Activated T-cell treated with anti-CD3 and anti-CD28 coated beads for 48 hours (primary cell): ENCODE measurements around the gene CMTM7.
A peak's percentile ranks its signal among the peaks of the same experiment; 100 is the strongest.
"Not testable (repeated sequence)": the region's sequence is repeated elsewhere in the genome, so short reads cannot be mapped to it uniquely, and the experiment has no call there.

Source experiments
- DNase-seq: peaks from one replicate; pipeline ENCODE4 v3.0.0-alpha.2; 2020; ENCODE audit warnings: low read depth

CMTM7 gene

DNA sequence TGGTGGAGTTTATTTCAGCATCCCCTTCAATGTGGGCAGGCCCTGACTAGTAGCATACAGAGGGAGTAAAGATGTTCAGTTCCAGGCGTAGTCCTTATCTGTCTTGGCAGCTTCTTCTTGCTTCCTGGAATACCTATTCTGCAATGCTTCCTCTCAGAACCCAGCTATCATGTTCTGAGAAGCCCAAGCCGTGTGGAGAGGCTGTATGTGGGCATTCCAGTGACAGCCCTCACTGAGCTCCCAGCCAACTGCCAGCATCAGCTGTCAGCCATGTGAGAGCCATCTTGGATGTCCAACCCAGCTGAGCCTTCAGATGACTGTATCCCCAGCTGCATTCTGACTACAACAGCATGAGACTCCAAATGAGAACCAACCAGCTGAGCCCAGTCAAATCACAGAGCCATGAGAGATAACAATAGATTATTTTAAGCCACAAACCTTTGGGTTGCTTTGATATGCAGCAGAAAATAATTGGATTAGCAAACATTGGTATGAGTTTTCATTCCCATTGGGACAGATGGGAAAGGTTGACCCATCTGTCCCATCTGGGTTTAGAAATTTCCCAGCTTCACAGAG is 8.4 kb upstream of the CMTM7 start:
- DNase-seq = no peak

DNA sequence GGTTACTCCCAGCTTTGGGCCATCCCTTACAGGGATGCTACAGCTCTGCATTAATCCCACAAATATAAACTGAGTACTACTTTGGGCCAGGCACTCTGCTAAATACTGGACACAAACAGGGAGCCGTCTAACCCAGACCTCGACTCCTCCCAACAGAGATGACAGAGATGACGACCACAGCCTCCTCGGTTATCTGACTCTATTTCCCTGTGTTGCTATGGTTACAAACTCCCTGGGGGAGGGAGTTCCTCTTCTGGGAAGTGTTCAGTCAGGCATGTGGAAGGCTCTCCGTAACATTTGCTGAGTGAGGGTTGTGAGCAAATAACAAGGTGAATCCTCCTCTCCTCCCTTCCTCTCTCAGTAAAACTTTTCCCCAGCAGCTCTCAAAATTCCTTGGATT is 6.7 kb upstream of the CMTM7 start:
- DNase-seq = no peak

DNA sequence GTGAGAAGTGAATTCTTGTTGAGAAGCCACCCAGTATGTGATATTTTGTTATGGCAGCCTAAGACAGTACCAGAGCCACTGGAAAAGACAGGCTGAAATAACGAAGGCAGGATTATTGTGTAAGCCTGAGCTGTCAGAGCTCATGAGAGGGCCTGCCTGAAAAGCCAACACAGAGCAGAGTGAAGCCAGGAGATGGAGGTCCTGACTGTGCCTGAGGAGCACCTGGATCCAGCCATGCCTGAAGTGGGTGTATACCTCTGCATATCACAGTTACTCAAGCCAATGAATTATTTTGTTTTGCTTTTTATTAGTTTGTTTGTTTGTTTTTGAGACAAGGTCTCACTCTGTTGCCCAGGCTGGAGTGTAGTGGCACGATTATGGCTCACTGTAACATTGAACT is 4.1 kb upstream of the CMTM7 start:
- no peak for DNase-seq

DNA sequence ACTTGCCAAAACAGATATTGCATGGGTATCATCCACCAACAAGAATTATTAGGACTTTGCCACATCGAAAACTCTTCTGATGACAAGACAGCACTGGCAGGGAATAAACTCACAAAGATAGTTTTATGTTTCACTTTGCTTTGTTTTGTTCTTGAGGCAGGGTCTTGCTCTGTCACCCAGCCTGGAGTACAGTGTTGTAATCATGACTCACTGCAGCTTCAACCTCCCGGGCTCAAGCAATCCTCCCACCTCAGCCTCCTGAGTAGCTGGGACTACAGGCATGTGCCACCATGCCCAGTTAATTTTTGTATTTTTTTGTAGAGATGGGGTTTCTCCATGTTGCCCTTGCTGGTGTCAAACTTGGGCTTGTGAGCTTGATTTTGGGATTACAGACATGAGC is 2.1 kb upstream of the CMTM7 start:
- not testable (repeated sequence) for DNase-seq

DNA sequence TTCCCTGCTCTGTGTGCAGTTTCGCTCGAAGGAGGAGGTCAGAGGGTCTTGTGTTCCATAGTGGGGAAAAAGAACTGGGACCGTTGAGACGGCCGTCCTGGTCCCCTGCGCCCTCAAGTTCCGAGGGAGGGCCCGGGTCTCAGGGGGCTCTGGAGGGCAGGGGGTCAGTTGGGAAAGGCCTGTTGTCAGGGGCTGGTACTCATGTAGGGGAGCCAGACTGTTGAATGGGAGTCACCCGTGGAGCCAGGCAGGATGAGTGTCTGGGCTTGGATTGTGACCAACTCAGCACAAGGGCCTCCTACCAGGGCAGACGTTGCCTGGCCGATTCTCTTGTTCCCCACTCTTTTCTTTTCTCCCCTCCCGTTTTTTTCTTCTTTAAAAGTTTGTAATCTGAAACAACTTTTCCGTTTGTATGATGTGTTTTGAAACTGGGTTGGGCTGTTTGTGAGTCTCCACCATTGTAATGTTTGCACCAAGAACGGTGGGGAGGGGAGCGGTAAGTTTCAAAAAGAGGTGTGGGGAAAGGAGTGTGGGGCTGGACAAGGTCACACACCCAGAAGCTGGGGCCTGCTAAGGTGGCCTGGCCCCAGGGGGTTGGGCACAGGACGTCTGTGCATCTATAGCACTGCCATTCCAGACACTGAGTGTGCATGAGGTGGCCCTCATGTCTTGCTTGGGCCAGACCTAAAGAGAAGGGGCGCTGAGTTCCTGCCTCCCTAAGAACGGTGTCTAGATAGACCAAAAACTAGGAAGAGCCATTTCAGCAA is 1.1 kb downstream of the CMTM7 start:
- DNase-seq = no peak

DNA sequence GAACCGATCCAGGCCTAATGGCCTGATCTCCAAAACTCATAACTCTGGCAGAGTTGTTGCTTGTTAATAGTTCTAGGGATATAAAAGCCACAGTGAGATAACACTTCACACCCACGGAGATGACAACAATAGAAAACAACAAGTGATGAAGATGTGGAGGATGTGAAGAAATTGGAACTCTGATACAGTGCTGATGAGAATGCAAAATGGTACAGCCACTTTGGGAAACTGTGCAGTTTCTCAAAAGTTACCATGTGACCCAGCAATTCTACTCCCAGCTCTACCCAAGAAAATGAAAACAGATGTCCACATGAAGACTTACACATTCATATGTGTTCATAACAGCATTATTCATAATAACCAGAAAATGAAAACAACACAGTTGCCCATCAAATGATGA is 3.8 kb downstream of the CMTM7 start:
- DNase-seq = no peak

DNA sequence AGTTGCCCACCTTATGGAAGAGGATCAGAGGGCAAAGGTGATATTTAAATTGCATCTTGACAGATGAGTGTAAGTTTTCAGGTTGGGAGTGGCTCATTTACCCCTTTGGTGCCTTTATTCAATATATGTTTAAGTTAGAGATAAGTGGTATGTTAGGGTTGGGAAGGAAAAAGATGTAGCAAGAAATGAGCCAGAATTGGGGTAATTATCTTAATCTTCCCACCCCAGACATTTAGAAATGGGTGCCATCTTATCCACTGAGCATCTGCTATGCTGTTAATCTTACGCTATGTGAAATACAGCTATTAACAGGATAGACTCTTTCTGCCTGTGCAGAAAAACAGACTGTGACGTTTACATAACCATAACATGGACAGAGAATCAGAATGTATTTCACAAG is 6.3 kb downstream of the CMTM7 start:
- DNase-seq = no peak

DNA sequence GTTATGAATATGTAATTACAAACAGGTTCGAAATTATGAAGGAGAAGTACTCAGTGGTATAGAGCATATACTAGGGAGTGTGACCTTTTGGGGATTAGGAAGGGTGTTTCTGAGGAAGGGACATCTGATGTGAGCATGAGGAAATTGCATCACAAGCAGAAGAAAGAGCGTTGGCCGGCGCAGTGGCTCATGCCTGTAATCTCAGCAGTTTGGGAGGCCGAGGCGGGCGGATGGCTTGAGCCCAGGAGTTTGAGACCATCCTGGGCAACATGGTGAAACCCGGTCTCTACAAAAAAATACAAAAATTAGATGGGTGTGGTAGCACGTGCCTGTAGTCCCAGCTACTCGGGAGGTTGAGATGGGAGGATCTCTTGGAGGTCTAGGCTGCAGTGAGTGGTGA is 6.9 kb downstream of the CMTM7 start:
- DNase-seq = no peak

DNA sequence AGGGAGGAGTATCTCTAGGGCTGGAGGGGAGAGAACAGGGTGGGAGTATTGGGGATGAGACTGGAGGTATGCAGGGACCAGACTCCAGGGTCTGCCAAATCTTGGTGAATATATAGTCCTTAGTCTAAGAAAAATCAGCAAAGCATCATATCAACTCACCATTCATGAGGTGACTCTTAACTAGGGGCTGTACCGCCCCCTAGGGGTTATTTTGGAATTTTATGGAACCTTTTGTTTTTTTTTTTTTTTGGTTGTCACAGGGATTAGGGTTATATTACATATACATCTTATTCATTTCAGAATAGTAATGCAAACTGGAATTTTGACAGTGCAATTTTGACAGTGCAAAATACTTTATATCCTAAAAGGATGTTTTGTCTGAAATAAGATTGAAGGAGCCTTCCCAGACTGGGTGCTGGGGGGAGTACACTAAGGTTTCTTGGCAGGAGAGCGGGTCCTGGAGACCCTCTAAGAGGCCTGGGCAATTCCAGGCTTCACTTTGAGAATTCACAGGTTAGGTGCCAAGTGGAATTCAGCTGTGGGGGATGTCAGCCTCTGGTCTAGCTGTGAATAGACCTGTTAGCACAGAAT is 7.5 kb downstream of the CMTM7 start:
- no peak for DNase-seq

DNA sequence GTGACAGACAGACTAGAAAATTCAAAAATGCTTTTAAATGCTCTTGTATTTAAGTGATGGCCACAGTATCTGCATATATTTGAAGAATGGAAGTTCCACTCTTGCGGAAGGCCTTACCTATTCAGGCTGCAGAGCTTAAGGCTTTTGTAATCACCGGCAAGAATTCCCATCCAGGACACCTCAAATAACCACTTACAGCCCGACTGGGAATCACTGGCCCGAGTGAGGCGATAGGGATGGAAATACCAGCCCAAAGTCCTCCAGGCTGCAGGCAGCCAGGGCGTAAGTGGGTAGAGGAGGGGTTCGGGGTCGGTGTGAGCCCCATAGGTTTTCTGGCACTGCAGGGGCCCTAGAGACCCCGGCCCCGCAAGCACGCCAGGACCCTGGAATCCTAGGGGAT is 9.5 kb downstream of the CMTM7 start:
- DNase-seq = no peak

DNA sequence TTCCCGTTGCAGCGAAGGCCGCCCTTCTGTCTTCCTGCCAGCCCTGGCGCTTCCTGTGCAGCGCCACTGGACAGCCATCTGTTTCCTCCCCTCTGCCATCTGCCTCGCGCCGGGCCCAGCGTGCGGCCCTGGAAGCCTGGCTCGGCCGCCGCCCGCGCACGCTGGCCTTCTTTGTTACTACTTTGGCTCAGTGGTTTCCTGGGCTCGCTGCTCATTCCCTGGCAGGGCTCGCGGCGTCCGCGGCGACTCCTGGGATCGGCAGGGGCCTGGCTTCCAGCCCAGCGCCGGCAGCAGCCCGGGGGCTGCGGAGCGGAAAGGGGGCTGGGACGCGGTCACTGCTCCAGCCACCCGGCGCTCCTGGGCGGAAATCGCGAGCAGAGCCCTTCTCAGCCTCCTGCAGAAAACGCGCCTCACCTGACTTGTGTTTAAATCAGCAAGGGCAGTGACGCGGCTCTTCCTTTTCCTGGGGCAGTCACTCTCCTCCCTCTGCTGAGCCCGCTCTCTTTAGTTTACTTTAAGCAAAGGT is 10.0 kb downstream of the CMTM7 start:
- DNase-seq = peak; percentile 42

DNA sequence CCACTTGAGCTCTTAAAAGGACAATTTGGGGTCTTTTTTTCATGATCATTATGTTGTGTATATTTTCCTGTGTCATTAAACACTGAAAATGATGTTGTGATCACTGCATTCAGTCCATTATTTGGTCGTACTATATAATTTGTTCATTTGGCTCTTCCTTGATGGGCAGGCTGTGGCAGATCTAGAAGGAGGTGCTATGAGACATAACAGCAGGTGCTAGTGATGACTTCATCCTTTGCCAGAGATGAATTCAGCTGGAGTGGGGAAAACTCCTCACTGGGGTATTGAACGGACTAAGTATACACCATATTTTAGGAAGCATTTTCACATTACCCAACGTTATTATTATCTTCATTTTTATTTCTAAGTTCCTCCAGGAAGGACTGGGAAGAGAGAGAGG is 12.0 kb downstream of the CMTM7 start:
- DNase-seq = no peak

DNA sequence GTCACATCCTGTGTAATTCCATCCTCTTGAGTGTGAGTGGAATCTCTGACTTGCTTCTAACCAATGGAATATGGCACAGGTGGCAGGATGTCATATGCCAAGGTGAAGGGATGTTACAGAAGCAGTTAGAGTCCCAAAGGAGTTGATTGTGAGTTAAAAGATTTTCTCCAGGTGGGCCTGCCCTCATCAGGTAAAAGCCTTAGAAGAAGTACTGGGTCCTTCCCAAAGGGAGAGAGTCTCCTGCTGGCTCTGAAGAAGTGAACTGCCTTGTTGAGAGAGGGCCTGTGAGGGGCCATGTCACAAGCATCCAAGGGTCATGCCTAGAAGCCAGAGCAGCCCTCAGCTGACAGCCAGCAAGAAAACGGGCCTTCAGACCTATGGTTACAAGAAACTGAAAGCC is 13.1 kb downstream of the CMTM7 start:
- DNase-seq = no peak

DNA sequence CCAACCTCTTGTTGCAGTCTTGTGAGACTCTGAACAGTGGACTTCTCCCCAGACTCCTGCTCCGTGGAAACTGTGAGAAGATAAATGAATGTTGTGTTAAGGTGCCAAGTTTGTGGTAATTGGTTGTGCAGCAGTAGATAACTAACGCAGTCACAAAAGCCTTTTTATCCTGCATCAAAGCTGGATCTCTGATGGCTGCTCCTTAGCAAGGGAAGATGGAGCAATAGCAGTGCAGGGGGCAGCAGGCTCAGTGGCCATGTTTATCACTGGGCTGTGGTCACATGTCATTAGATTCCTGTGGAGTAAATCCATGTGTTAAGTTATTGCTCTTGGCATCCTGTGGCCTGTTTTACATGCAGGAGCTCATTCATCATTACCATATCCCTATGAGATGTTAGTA is 13.5 kb downstream of the CMTM7 start:
- no peak for DNase-seq

DNA sequence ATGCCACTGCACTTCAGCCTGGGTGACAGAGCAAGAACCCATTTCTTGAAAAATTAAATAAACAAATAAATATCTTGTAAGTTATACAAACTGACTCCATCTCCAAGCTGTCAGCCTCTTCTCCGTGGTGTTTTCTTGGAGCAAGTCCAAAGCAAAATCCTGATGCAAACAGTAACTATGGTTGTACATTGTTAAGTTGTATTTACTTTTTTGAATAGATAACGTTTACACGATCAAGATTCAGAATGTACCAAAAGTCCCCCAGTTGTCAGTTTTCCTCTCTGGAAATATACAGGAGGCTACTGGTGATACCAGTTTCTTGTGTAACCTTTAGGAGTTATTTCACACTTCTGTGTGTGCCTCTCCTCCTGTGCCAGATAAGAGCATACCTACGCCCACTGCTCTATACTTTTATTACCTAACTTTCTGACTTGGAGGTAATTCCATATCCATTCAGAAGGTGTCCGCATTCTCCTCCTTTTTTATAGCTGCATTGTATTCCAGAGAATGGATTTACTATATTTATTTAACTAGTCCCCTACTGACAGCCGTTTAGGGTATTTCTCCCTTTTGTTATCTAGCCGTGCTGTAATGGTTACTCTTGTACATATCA is 14.2 kb downstream of the CMTM7 start:
- no peak for DNase-seq

DNA sequence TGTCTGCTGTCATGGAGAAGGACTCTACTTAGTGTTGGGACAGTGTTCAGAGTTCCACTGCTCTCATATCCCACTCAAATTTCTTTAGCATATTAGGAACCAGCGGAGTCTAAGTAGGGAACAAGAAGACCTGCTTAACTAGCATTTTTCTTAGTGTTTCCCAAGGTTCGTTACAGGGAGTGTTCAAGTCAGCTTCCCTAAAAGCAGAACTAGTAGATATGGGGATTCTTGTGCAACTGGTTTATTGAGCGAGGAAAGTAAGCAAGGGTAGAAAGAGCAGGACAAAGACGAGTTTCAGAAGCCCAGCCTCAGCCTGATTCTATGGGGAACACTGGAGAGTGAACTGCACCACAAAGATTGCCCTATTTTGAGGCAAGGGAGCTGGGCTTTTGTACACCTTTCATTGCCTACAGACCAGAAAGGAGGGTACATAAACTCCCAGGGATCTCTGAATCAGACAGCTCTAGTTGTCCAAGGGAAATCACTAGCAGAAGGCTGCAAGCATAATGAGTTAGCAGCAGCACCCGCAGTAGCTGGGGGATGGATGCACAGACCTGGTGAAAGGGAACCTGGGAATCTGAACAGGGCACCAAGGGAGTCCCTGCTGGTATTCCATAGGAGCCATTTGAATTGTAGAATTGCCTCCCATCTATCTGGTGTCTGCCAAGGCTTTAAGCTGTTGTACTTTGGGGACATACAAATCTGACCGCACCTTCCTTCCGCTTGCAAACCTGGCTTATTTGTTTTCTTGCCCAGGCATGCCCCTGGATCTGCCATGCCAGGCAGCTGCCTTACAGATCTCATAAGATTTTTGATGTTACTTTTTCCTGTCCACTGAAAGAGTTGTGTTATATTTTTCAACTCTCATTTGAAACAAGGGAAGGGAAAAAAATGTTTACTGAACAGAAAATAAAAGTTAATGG is 15.1 kb downstream of the CMTM7 start:
- no peak for DNase-seq

DNA sequence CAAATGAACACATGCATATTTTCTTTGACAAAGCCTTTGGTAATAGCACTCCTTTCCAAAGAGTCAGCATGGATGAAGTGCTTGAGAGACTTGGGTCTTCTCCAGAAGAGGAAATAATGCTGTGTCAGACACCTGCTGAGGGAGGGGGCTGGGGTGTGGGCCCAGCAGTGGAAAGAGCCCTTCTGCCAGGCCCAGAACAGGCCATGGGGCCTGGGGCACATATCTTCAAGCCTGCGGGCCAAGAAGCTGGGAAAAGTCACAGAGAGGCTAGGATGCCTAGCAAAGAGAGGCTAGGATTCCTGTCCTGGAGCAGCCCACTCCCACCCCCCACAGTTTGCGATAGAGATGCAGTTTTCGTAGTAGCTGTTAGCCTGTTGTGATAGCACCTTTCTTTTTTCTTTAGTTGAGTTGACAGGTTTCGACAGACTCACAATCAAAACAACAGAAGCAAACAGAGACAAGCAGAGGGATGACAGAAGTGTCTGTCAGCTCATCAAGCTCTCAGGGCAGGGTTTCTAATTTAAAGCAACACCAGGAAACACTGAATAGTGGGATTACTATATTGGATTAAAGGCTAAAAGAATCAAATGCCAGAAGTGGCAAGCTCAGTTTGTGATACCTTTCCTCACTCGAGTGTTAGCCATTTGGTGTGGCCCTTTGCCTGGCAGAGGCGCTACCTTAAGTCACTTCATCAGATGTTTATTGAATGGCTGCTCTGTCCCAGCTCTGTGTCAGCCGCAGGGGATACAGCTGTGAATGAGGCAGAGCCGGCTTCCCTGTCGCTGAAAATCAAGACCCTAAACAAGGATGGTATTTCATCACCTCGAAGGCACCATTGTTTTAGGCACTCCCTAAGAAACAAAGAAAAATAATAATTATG is 19.0 kb downstream of the CMTM7 start:
- DNase-seq = no peak

DNA sequence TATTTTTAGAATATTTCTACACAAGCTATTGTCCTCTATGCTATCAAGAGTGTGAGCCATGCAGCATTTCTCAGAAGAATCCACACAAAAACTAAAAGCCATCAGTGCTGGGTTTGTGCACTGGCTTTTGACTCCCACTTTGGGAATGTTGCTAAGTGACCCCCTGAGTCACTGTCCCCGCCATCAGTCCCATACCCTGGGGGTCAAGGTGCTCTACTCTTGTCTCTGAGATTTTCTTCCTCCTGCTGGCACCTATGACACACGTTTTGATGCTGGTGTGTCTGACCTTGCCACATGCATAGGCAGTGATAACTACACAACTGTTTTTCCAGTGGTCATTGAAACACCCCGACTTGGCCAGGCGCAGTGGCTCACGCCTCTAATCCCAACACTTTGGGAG is 19.8 kb downstream of the CMTM7 start:
- no peak for DNase-seq

DNA sequence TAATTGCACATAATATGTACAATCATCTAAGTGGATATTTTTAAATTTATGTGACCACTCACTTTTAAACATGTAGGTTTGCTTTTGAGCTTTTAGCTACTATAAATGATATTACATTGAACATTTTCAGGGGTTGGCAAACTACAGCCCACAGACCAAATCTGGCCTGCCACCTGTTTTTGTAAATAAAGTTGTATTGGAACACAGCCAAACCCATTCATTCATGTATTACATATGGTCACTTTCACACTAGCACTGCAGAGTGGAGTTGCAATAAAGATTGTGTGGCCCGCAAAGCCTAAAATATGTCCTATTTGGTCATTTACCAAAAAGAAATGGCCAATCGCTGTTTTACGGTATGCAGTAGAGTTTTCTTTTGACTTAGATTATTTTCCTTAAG is 21.2 kb downstream of the CMTM7 start:
- no peak for DNase-seq

DNA sequence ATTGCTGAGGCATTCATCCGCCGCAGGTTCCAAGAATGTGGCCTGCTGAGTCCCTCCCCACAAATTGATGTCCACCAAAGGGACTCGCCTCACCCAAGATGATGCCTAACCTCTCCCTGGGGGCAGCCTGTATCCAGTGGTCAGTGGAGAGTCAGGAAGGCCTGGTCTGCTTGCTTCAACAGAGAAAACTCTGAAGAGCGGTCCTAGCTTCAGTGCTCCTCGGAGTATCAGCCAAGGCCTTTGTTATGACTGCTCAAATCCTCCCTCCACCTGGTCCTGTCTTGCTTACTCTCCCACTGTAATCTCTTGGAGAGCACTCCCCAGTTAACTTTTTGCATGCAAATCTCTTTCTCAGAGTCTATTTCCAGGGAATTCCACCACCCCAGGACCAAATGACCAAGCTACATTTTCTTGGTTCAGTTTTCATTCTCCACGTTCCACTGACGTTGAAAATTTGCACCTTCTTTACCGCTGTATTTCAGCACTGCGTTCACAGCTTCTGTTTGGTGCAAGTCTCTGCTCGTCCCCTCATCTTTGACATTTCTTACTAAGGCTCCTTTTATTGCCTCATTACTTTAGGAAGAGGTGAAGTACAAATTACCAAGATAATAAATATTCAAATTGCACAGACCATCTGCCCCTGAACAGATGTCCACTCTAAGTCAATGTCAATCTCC is 22.3 kb downstream of the CMTM7 start:
- no peak for DNase-seq
